A549 treated with GW870086 at 1 μM for 4 hours (cell line): ENCODE data around the gene DENND2C. TPM values are rescaled to one million over a fixed set of nuclear protein-coding genes. Genes with fewer than 3 reads are reported as not detected.

Experiments
- total RNA-seq: library from RNA; stranded (reverse); fragments of 200-300 nt; extraction: Qiagen RNA extraction; gene quantifications from 5 replicates; pipeline ENCODE4 v1.2.3, GENCODE V29; 2022; ENCODE audit warnings: low read depth

DENND2C gene
- 0.42 to 0.49 TPM (median 0.46 TPM) in 5 replicates for total RNA-seq

GRCh38 chr1:114669562-114670082, at the start of gene DENND2C:
DENND2C (minus strand) TSS chr1:114670049; CDS start chr1:114625984, 44,065 bp downstream.

GRCh38 chr1:114716304-114717170, 46.7 kb upstream of the DENND2C start, which contains the start of gene NRAS:
NRAS (minus strand) TSS chr1:114716771; CDS start chr1:114716160, 611 bp downstream.

GRCh38 chr1:114695430-114696058, 25.7 kb upstream of the DENND2C start, which contains the start of gene AMPD1:
AMPD1 (minus strand) TSS chr1:114695546; CDS start chr1:114695471, 75 bp downstream.

GRCh38 chr1:114581335-114582287, 88.2 kb downstream of the DENND2C start, which contains the start of gene BCAS2:
BCAS2 (minus strand) TSS chr1:114581615; CDS start chr1:114581591, 24 bp downstream.

Other genes with a start within 250 kb of the DENND2C start
- gene TRIM33, start 158.8 kb downstream of the DENND2C start, total RNA-seq, result 6.8 to 14.6 TPM (median 11.3 TPM) in 5 replicates
- 24.8 to 28.2 TPM (median 27.0 TPM) in 5 replicates for gene BCAS2, start 88.4 kb downstream of the DENND2C start, total RNA-seq
- gene AMPD1, start 25.5 kb upstream of the DENND2C start, total RNA-seq, result not detected in 5 replicates
- 22.3 to 33.8 TPM (median 31.0 TPM) in 5 replicates for gene NRAS, start 46.7 kb upstream of the DENND2C start, total RNA-seq
- gene CSDE1, start 87.9 kb upstream of the DENND2C start, total RNA-seq, result 114 to 150 TPM (median 129 TPM) in 5 replicates
- 13.4 to 19.3 TPM (median 18.3 TPM) in 5 replicates for gene SIKE1, start 110.6 kb upstream of the DENND2C start, total RNA-seq
- gene SYCP1, start 184.8 kb upstream of the DENND2C start, total RNA-seq, result not detected in 5 replicates